Measurements from ENCODE around the gene RALGPS1.

The RALGPS1 gene

DNA sequence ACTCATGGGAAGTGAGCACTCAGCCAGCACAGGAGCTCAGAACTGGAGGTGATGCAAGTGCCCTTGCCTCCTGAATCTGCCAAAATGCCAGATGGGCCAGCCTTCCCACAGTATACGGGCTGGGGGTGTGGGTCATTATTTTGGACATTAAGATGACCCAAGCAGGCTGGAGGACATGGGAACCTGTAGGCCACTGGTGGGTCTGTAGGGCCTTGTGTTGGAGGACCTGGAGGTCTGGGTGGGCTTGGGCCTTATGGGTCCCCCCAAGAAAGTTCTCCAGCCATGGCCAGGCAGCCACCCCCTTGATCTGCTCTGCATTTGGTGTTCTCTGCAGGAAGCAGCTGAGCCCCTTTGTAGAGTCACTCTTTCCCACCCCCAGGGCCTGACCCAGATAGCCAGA, 278.9 kb downstream of the RALGPS1 start:
- no peak for DNase-seq (ENCODE audit: low spot score)

DNA sequence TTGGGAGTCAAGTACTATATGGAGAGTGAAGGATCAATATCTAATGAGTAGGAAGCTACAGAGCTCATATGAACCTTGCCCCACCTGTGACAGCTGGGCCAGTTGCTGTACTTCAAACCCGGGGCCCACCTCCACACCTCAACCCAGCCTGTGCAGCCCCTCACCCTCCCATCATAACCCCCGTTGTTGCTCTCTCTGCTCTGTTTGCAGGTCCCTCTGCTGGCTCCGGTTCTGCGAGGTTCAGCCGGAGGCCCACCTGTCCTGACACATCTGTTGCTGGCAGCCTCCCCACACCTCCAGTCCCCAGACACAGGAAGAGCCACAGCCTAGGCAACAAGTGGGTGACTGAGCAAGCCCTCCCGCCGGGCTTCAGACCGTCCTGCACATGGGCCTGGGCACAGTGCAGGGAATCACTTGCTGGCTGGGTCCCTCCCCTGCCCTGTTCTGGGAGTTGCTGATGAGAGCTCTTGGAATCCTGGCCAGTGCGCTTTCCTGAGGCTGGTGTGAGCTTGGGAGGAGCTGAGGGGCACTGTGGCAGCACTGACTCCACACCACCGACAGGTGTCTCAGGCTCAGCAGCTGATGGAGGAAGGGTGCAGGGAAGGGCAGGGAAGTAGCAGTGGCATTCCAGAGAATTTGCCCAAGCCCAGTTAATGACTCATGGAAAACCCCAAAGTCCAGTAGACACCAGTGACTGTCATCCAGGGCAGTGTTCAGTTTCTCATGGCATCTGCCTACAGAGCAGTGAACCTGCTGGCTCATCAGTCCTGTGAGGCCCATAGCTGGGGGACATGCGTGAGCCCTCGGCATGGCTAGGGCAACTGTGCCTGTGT, 280.5 kb downstream of the RALGPS1 start:
- DNase-seq (ENCODE audit: low spot score) = no peak

DNA sequence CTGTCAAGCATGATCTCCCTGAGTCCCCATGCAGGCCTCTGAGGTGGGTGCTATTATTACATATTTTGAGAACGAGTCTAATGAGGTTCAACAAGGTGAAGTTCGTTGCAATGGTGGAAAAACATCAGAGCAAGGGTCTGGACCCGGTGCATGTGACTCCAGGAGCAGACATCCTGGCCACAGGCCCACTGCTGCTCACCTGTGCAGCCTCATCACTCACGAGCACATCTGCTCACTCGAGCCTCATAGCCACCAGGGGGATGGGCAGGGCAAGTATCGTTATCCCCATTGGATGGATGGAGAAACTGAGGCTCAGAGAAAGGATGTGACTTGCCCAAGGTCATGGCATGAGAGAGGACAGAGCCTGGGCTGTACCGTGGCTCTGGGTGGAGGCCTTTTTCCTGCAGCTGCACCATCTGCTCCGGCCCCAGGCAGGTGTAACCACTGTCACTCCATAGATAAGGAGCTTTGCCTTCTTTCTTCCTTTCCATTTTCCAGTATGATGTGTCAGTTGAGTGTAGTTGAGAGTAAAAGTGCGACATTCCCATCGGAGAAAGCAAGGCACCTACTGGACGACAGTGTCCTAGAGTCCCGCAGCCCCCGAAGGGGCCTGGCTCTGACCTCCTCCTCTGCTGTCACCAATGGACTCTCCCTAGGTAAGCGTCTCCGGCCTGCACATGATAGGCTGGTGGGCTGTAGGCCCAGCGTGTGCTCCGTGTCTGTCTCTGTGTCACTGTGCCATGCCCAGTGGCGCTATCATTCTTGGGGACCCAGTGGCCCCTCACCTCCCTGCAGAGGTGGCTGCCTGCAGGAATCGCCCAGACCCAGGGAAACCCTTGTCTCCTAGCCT, 281.6 kb downstream of the RALGPS1 start:
- DNase-seq (ENCODE audit: low spot score) = no peak

DNA sequence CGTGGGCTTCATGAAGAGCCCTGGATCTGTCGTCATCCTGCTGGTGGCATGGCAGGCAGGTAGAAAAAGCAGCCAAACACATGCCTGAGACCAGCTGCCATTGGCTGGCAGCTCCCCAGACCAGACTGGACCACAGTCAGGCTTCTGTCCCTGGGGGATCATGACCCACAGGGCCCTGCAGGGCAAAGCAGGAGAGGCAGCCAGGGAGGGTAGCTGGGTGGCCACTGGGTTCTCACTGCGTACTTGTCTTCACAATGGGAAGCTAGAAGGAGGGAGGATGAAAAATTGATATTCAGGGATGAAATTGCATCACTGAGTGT, 282.2 kb downstream of the RALGPS1 start:
- DNase-seq (ENCODE audit: low spot score) = no peak

DNA sequence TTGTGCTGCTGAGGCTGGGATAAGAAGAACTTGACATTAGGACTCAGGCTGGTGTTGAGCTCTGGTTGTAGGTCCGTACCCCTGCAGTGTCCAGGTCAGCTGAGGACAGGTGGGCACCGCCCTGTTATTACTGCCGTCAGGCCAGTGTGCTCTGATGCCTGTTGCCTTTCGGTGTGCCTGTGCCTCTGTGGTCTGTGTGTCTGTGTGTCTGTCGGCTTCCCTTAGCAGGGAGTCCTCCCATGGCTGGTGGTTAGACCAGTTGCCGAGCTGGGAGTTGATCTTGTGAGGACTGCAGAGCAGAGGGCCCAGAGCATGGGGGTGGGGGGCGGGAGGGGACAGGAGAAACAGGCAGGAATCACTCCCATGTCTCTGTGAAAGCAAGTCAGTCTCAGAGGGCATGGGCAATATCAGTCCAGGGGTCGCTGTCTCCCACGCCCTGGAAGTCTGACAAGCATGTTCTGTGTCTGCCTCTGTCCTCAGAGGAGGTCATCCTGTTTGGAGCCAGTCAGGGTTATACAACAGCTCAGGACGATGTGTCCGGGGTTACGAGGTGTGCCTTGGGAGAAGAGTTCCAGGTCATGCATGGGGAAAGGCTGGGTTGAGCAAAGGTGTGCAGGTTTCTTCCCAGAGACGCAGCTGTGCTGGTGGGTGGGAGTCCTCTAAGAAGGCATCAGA, 282.7 kb downstream of the RALGPS1 start:
- no peak for DNase-seq (ENCODE audit: low spot score)

DNA sequence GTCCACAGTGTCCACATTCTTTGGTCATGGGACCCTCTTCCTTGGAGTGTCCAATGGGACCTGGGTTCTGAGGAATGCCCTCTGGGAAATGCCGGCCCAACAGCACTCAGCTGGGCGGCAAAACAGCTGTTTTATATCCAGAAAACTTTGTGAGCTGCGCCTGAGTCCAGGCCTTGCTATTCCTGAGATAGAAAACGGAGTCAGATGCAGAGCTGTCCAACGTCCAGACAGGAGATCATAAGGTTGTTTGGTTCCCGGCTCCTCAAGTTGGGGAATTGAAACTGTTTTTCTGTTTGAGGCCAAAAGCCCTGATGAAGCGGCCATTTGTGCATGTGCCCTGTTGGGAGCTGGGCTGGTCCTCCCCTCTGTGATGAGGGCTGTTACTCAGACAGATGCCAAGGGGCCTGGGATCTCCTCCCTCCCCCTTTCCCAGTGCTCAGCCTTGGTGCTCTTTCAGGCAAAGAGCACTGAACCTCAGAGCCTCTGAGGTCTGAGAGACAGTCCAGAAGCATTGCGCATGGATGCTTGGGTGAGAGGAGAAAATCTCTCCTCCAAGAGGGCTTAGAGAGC, 283.4 kb downstream of the RALGPS1 start:
- DNase-seq (ENCODE audit: low spot score) = no peak

DNA sequence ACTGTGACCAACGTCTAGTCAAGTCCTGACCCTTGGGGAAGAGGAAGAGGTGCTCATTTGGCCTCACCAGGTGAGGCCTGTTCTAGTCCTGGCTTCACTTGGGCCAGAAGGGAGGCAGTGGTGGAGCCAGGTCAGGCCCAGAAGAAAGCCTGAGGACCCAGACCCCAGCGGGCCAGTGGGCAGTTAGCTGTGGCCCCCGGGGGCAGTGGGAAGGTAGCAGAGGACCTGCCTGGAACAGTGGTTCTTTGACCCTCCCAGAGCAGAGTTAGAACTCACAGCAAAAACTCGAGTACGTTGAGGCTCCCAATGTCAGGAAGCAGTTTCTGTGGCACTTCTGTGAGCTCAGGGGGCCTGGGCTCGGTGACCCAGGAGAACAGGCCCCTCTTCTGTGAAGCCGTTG, 284.0 kb downstream of the RALGPS1 start:
- no peak for DNase-seq (ENCODE audit: low spot score)

DNA sequence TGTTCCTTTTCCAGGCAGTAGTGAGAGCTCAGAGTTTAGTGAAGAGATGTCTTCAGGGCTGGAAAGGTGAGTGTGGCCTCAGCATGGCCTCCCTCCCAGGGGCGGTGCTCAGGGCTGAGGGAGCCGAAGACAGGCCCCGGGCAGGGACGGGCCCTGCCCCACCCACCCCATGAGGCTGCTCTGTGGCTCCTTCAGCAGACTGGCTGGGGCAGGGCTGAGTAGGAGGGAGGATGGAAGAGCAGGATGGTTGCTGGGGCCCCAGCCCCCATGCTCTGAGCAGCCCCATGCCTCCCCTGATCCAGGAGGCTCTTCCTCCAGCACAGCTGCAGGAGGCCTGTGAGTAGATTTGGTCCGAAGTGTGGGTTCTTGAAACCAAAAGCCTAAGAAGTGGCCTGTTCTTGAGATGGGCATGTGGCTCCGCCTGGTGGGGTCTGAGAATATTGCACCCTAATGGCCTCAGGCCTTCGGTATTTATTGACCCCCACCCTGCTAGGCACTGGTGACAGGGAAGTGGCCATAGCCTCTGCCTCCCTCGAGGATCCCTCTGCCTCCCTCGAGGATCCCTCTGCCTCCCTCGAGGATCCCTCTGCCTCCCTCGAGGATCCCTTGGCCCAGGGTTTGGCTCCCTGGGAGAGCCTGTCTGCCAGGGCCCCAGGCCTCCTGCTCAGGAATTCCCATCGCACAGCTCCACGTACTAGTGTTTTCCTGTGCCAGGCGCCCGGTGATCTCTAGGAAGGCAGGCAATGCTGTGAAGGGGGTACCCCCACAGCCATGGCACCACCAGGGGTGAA, 284.6 kb downstream of the RALGPS1 start:
- peak; percentile 79 for DNase-seq (ENCODE audit: low spot score)

DNA sequence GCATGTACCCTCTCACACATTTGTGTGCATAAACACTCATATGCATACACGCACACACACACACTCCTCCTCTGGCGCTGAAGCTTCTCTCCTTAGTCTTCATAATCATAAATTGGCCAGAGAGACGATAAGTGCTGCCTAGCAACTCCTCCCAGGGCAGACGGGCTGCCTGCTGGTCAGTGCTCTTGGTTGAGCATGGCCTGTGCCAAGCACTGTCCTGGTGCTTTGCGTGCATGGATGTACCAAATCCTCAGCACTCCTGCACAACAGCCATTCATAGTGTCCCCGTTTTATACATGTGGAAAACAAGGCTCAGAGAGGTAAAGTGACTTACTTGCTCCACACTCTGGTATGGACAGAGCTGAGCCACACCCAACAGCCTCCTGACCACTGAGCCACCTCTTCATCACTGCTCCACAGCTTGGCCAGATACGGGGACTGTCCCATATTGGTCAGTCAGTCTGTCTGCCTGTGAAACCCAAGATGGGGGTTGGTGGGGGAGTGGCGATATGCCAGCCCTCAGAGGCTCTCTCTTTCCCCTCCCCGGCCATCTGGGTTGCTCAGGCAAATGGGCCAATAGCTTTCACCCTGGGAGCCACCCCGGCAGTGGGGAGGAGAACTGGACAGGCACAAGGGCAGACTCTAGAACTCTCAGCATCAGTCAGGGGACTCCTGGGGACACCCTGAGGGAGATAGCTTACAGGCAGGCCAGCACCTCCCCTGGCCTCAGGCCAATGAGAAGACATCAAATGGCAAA, 285.7 kb downstream of the RALGPS1 start:
- DNase-seq (ENCODE audit: low spot score) = no peak

DNA sequence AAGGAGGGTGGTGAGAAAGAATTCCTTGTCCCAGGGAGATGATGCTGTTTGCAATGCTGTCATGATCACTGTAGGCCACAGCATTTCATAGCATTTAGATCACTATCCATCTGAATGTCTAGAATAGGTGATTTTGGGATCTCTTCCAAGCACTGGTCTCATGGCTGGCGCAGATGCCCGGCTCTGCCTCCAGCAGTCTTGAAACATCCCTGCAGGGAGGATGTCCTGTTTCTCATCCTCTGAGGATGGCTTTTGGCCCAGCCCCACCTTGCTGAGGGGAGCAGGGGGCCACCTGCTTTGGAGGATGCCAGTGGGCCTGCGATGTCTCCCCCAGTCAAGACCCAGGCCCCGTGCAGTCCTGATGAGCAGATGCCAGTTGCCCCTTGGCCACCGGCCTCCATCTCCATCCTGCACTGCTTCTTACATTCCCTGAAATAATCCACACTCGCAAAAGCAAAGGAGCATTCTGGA, 286.5 kb downstream of the RALGPS1 start:
- DNase-seq (ENCODE audit: low spot score) = no peak

DNA sequence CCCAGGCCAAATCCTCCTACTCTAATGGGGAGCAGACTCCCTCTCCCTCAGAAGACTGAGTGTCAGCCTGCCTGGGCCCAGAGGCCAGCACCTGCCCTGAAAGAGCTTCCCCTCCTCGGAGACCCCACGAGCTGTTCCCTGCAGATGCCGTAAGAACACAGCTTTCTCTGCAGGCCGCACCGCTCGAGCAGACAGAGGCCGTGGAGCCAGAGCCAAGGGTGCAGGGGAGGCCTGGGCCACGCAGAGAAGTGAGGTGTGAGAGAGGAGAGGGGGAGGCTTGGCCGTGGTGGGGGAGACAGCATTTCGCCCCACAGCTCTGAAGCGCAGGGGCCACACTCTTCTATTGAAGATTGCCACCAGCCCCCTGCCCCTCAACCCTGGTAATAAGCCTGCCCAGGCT, 287.1 kb downstream of the RALGPS1 start:
- DNase-seq (ENCODE audit: low spot score) = no peak

DNA sequence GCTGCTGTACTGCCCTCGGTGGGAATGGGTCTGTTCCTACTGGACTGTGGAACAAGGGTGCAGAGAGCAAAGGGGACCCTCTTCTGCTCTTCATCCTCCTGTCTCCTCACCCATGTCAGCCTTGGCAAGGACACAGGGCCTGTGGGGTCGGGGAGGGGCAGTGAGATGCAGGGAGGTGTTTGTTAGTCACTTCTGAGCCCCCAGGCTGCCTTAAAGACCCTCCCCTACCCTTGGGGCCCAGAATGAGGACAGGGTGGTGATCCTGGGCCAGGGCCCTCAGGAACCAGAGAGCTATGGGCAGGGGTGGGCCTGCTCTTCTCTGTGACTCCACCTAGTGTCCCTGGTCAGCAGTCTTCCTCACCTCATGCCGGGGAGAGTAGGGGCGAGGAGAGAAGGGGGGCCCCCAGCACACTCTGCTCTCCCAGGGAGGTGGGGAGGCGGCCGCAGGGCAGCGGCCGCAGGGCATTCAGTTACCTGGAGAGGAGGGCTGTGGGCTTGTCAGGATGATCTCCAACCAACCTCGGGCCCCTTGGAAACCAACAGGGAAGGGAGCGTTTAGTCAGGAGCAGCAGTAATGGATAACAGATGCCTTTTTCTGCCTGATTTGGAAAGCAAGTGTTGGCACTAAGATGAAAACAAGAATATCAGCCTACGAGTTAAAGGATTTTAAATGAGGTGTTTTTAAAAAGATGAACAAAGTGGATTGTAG, 288.0 kb downstream of the RALGPS1 start:
- DNase-seq (ENCODE audit: low spot score) = no peak

DNA sequence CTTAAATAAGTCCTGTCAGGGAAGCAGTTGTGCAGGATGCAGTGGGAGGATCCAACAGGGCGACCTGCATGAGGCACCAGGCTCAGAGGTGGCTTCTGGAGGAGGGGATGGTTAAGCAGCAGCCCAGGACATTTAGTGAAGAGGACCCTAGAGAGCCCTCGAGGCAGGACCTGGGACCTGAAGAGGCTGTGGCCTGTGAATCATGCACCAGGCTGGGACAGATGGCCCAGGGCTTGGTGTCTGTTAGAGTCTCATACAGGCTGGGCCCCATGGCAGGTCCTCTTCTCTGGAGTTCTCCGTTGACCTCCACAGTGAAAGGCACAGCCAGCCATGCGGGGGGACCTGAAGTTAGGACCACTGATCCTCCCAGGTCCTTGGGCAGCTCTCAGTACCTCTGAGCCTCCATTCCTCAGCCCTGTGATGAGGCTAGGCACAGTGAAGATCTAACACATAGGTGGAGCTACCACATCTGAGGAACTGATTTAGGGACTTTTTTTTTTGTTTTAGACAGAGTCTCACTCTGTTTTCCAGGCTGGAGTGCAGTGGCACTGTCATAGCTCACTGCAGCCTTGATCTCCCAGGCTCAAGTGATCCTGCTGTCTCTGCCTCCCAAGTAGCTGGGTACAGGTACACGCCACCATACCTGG, 289.2 kb downstream of the RALGPS1 start:
- no peak for DNase-seq (ENCODE audit: low spot score)

DNA sequence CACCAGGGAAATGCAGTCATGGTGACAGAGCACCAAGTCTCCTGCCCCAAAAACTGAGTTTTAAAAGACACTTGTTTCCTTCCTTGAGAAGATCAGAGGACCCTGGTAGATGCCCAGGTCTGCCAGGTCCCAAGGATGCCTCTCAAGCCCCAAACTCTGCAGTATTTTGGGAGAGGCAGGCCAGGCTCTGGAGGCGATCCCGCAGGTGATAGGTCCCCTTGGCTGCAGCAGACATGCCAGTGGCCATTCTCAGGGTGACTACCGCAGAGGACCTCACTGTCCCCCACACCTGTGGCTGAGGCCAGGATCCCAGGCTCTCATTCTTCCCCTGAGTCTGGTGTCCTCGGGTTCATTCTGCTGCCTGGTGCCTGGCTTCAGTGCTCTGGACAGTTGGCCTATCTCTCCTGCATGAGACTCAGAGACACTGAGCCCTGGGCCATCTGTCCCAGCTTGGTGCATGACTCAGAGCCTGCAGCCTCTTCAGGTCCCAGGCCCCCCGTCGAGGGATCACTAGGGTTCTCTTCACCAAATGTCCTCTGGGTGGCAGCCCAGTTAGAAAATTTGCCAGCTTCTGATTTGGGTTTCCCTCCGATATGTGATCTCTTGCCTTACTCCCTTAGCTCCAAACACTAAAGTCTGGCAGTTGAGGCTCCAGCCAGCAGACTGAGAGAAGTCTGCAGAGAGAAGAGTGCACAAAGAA, 290.3 kb downstream of the RALGPS1 start:
- DNase-seq (ENCODE audit: low spot score) = peak; percentile 46

DNA sequence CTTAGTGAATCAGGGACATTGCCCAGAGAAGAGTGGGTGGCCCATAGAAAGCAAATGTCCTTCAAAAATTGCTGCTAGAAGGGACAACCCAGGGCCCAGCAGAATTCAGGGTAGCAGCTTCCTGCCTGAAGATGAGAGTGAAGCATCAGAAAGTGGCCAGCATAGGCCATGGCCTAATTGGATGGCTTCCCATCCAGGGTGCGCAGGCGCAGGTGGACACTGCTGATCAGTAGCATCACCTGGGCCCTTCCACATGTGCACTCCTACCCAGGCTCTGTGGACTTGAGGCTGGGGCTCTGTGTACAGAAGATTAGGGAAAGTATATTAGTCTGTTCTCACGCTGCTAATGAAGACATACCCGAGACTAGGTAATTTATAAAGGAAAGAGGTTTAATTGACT, 291.4 kb downstream of the RALGPS1 start:
- DNase-seq (ENCODE audit: low spot score) = no peak

DNA sequence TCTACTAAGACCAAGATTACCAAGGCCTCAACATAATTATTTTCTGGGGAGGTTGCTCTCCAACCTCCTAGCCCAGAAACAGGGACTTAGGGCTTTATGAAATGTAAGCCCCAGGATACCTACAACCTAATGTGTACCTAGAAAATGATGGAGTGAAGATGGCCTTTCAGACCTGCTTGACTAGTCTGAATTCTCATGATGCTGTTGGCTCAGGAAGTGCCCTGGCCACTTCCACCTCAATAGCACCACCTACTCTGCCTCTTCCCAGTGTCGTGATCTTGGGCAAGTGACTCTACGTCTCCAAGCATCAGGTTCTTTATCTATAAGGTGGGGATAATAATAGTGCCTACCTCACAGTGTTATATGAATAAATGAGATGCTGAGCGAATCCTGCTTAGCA, 292.1 kb downstream of the RALGPS1 start:
- DNase-seq (ENCODE audit: low spot score) = no peak

DNA sequence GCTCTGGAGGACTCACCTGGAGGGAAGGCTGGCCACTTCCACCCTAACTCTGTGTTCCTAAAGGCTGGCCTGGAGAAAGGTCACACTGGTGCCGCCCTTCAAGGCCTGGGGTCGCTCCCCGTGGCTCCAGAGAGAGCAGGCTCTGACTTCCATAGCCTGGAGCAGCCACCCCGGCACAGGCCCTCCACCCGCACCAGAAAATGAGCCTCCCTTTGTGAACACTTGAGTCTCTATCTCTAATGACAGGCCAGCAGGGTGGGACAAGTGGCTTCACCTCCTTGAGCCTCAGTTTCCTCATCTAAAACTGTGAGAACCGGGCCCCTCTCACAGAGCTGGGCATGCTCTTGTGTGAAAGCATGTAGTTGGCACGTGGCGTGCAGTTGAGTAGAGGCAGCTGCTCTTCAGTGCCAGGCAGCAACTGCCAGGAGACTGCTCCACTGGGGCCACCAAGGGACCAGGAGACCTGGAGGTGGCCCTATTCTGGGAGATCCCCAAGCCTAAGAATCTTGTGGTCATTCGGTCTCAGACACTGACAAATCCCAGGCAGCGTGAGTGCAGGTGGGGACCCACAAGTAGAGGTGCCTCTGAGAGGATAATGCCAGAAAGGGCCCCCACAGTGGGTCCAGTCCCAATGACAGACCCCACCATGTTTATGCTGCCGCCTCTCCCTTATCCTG, 293.3 kb downstream of the RALGPS1 start:
- no peak for DNase-seq (ENCODE audit: low spot score)

DNA sequence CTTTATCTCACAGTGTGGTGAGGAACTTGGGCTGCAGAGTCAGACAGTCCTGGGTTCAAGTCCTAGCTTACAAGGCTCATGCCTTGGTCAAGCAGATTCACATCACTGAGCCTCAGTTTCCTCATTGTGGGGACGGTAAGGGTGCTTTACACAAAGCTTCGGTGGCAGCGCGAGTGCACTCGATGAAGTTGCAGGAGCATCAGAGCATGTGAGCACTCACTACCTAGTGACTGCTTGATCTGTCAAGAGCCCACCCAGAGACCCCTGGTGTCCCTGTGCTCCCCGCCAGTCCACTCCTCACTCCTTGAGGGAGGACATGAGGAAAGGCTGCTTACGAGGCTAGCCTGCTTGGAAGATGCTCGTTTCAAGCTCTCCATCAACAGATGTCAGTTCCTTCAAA, 293.8 kb downstream of the RALGPS1 start:
- no peak for DNase-seq (ENCODE audit: low spot score)
